Hematopoietic multipotent progenitor cell (in vitro differentiated cells): ENCODE results near the gene GAS5. TPM values are rescaled to one million over a fixed set of nuclear protein-coding genes. Genes with fewer than 3 reads are reported as not detected.

Source experiments
- DNase-seq, 3 donors: peaks; one replicate each; pipeline ENCODE4 v3.0.0-alpha.2; 2011 to 2015; ENCODE audit warnings: low read depth in 2 of 3, low spot score in 2 of 3
- total RNA-seq: library from RNA; depleted of rRNA; stranded (reverse); fragments of >200 nt; gene quantifications from one replicate; pipeline ENCODE4 v1.2.3, GENCODE V29; 2012

Gene GAS5
- total RNA-seq, 1 donor, result 887 TPM

DNA sequence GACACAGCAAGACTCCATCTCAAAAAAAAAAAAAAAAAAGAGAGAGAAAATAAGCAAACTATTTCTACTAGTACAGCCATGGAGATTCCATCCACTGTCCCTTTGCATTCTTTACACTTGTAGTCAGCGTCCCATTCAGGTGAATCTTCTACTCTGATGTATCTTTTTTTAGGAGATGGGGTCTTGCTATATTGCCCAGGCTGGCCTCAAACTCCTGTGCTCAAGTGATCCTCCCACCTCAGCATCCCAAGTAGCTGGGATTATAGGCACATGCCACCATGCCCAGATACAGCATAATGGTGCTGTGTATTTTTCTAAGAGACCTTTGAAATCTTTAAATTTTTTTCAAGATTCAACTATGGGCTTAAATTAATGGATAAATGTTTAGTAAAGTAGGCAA, 35.0 kb downstream of the GAS5 start:
- DNase-seq, result no peak

DNA sequence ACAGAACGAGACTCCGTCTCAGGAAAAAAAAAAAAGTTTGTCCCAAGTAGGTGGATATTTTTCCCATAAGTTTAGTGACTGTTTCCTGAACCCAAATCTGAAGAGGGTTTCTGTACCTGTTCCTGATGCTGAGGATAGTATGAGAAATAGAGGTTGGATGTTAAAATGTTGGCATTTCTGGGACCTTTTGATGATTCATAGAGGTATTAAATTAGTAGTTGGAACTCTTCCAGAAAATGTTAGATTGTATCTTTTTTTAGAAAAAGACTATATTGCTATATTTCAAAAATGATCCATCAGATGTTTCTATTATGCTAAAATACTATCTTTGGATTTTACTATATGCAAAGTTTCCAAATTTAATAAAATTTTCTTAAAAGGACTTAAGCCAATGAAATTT, 40.2 kb downstream of the GAS5 start:
- no peak for DNase-seq

- DNase-seq, result peak; percentile 78 to 99 (median 96)
Measured at GRCh38 chr1:173824315-173825081, 43.3 kb downstream of the GAS5 start, which contains the start of the genes CENPL and DARS2. Gene CENPL, minus strand, starts transcription at chr1:173824883. Its CDS starts 13,584 bp downstream, at chr1:173811299. Gene DARS2, plus strand, starts transcription at chr1:173824673. Its CDS starts 557 bp downstream, at chr1:173825230.

GRCh38 chr1:173823781-173824314, 43.9 kb downstream of the GAS5 start:
- peak in 1 of 3 donors; percentile 3 for DNase-seq

- no peak for DNase-seq
Measured at GRCh38 chr1:173821680-173822079, 46.1 kb downstream of the GAS5 start.

DNA sequence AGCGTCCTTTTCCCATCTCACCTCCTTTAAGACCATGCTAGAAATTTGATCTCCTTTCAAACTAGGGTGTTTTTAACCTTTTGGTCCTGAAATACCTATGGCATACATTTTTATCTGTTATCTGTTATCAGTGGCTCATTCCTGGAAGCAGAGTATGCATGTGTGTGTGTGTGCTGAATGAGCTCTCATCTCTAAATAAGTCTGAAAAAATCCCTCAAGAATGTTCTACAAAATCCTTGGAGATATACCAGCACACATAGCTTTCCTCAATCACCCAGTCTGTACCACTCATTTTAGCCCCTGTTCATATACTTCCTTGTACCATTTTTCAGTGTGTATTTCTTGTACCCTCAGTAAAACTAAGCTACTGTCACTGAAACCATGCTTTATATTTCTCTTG, 49.3 kb downstream of the GAS5 start:
- no peak for DNase-seq

Other genes starting within 250 kb of the GAS5 start
- gene TEX50, start 232.7 kb downstream of the GAS5 start, total RNA-seq, result not detected
- under 0.01 TPM for gene ANKRD45, start 198.1 kb downstream of the GAS5 start, total RNA-seq
- gene KLHL20, start 153.0 kb downstream of the GAS5 start, total RNA-seq, result 10.5 TPM
- gene DARS2, start 43.3 kb downstream of the GAS5 start, total RNA-seq, result 10.8 TPM
- 4.0 TPM for gene CENPL, start 43.1 kb downstream of the GAS5 start, total RNA-seq
- 6.5 TPM for gene ZBTB37, start 391 bp upstream of the GAS5 start, total RNA-seq
- under 0.01 TPM for gene SERPINC1, start 49.3 kb upstream of the GAS5 start, total RNA-seq
- 28.0 TPM for gene RC3H1, start 154.4 kb upstream of the GAS5 start, total RNA-seq